Stimulated activated CD8-positive, alpha-beta memory T cell treated with anti-CD3 and anti-CD28 coated beads, Interleukin-4, amount 100 ng/mL, for 1 hour (primary cell): ENCODE data around the gene ATP5MG.
"Not testable (repeated sequence)": the region's sequence is repeated elsewhere in the genome, so short reads cannot be mapped to it uniquely, and the experiment has no call there.

Experiments
- DNase-seq, 2 donors: peaks; one replicate each; pipeline ENCODE4 v3.0.0-alpha.2; 2020; ENCODE audit warnings: low read depth in 2 of 2, low spot score in 1 of 2

Gene ATP5MG

DNA sequence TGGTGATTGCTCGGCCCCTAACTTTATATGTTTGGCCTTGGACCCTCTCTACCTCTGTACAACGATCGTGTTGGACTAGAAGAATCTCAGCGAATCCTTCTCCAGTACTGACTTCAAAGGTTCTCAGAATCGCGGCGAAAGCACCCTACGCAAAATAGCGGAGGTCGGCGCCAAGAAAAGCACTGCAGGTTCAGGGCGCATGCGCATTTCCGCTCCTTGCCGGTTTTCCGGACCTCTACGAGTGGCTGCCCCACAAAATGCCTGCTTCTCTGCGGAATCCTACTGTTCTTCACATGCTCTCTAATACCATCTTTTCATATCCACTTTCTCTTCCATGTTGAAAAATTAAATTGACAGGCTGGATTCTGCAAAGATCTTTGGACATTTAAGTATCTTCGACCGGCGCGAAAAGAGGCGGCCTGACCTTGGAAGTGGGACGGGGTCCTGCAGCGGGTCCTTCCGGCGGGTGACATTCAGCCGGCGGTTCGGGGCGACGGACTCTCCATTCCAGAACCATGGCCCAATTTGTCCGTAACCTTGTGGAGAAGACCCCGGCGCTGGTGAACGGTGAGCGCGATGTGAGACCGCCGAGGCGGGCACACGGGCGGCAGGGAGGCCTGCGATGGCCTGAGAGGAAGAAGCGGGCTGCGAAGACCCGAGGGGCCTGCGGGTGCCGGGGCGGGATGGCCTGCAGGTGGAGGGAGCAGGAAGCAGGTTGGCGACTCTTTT, at the start of gene ATP5MG:
ATP5MG (plus strand) TSS at position 456 of the 729 bp plus-strand sequence; CDS start at position 516, 60 bp downstream.
- peak; percentile 77 to 89 for DNase-seq

GRCh38 chr11:118353084-118353710, 48.2 kb upstream of the ATP5MG start:
- DNase-seq, result no peak

DNA sequence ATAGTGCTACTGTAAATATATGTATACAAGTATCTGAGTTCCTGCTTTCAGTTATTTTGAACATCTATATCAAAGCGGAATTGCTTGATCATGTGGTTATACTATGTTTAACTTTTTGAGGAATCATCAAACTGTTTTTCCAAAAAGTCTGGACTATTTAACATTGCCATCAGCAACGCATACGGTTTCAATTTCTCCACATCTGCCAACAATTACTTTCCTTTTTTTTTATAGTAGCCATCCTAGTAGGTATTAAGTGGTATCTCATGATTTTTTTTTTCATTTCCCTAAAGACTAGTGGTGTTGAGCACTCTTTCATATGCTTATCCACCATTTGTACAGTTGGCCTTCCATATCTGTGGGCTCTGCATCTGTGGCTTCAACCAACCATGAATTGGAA, 43.3 kb upstream of the ATP5MG start:
- DNase-seq, result no peak

DNA sequence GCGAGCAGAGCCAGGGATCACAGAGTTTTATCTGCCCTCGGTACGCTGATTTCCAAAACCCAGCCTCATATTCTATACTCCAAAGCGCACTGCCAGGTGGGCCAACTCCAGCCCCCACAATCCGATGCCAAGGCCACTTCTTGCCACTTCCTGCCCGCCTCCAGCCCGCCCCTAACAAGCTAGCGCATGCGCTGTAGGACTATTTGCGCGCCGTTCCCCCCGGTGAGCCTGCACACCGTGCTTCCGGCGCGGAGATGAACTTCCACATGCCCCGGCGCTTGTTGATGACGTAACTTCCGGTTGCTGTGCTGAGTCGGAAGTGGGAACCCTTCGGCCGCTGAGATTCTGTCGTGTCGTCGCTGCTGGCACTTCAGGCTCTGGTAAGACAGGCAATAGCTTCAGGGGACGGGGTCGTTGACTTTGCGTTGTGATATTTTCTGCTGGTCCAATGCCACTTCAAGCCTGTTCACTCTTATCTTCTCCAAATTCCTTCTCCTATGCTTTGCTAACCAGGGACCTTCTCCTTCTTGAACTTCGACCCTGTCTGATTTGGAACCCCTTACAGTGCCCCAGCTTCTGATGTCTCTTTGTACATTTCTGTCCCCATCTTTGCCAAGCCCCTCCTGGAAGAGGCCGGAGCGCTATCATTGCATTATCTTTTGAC, 42.0 kb upstream of the ATP5MG start, which contains the start of gene UBE4A:
UBE4A (plus strand) TSS at position 306 of the 664 bp plus-strand sequence. CDS start 5,481 bp downstream, outside the sequence.
- peak; percentile 96 to 99 for DNase-seq

DNA sequence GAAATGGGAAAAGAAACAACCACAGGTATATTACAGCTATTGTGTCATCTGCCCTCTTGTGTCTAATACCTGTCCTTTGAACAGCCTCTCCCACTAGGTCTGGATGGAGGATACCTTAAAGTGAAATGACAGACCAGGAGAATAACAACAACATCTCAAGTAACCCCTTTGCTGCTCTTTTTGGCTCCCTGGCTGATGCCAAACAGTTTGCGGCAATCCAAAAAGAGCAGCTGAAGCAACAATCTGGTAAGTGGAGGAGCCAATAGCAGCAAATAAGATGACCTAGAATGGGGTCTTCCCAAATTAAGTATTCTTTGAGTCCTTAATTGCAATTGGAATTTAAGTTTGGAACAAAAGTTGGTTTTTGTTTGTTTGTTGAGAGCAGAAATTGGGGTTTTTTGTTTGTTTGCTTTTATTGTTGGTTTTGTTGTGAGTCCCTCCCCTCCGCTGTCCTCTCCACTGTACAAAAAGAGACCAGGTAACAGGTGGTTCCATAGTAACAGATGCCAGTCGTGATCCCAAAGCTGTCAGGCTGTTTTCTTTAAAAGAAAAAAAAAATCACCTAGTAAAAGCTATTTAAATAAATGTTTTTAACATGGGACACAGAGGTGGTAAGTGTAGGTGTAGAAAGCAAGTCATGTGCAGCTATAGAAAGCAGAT, 36.3 kb upstream of the ATP5MG start:
- no peak for DNase-seq

- no peak for DNase-seq
Measured at GRCh38 chr11:118366287-118366686, 35.1 kb upstream of the ATP5MG start.

GRCh38 chr11:118370774-118371173, 30.6 kb upstream of the ATP5MG start:
- no peak for DNase-seq

GRCh38 chr11:118373263-118373662, 28.1 kb upstream of the ATP5MG start:
- no peak for DNase-seq

- DNase-seq, result no peak
Measured at GRCh38 chr11:118373871-118374270, 27.5 kb upstream of the ATP5MG start.

GRCh38 chr11:118374729-118375128, 26.7 kb upstream of the ATP5MG start:
- DNase-seq, result no peak

- DNase-seq, result no peak
Measured at GRCh38 chr11:118375978-118376377, 25.4 kb upstream of the ATP5MG start.

GRCh38 chr11:118379497-118379896, 21.9 kb upstream of the ATP5MG start:
- no peak for DNase-seq

DNA sequence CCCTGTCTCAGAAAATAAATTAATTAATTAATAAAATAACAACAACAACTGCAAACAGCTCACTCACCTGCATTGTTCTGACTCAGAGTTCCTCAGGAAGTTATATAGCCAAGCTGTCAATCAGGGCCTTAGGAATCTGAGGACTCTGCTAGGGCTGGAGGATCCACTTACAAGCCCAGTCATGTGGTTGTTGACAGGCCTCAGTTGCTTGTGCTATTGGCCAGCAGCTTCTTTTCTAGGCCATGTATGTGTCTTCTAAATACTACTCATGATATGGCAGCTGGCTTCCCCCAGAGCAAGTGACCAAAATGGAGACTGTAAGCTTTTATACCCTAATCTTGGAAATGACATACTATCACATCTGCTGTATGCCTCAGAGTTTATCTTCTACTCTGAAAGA, 20.8 kb upstream of the ATP5MG start:
- DNase-seq, result no peak

DNA sequence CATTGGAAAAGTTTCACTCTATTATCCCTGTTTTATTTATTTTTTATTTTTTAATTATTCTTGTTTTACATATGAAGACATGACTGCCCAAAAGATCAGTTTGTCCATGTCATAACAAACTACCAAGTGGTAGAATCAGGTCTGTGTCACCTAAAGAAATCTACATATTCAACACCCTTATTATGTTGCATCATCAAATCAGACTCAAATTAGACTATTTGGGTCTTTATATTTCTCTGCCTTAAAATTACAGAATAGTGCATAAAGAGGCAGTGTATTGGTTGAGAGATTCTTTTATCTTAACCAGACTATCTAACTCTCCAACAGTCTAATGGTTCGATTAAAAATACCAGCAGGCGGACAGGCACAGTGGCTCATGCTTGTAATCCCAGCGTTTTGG, 18.5 kb upstream of the ATP5MG start:
- no peak for DNase-seq

GRCh38 chr11:118383657-118384056, 17.7 kb upstream of the ATP5MG start:
- DNase-seq, result no peak

GRCh38 chr11:118396097-118396501, 5.3 kb upstream of the ATP5MG start:
- no peak for DNase-seq

DNA sequence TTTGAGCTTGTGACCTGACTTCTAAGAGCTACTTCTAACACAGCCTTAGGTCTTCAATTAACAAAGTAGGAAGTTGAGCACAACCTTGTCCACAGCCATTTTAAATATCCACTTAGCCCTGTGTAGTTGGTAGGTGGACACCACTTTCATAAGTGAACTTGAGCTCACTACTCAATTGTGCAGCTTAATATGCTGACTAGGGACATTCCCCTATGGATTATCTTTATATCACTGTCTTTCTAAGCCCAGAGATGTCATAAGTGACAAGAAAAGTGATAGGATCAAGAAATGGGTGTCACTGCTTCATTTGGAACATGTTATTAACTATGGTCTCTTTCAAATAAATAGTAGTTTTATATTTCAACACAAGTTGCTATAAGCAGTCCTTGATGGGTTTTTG, 4.0 kb upstream of the ATP5MG start:
- DNase-seq, result no peak

GRCh38 chr11:118398791-118399559, 2.4 kb upstream of the ATP5MG start:
- no peak for DNase-seq

GRCh38 chr11:118401880-118402590, 629 bp downstream of the ATP5MG start:
- no peak for DNase-seq

GRCh38 chr11:118402594-118402993, 1.2 kb downstream of the ATP5MG start:
- DNase-seq, result not testable (repeated sequence)
